Measurements from ENCODE around the gene ACSS3. TPM values are rescaled to one million over a fixed set of nuclear protein-coding genes. Genes with fewer than 3 reads are reported as not detected.

ACSS3 gene
- total RNA-seq, 1 donor from 2014 or later = 14.6 TPM

- Histone ChIP-seq H3K36me3 (ENCODE audit: control insufficient read depth in 3 of 3, insufficient read depth in 3 of 3, low read length in 3 of 3) (peaks cover 0 to 3% (median 0%) of the 10 kb centered on the region in 3 donors), H3K9me3 (ENCODE audit: control insufficient read depth in 3 of 3, low read length in 3 of 3) (no peaks in the 10 kb centered on the region), H3K27me3 (ENCODE audit: control insufficient read depth in 3 of 3, insufficient read depth in 3 of 3, low read length in 3 of 3) (no peaks in the 10 kb centered on the region), H3K4me1 (ENCODE audit: control insufficient read depth in 3 of 3, insufficient read depth in 3 of 3, low read length in 3 of 3) (no peaks in the 10 kb centered on the region), H3K9ac (ENCODE audit: low read depth in 1 of 3, low read length in 3 of 3) (no peak overlapping the region), H3K4me3 (ENCODE audit: low read length in 3 of 3) (no peak overlapping the region), H3K27ac (ENCODE audit: low read depth, low read length) (no peak overlapping the region)
These were observed 185.2 kb downstream of the ACSS3 start for GRCh38 chr12:81263072-81263471.

GRCh38 chr12:81270385-81270784 is 192.5 kb downstream of the ACSS3 start:
- Histone ChIP-seq H3K4me1 (ENCODE audit: control insufficient read depth in 3 of 3, insufficient read depth in 3 of 3, low read length in 3 of 3) (no peaks in the 10 kb centered on the region), H3K4me3 (ENCODE audit: low read length in 3 of 3) (no peak overlapping the region), H3K27me3 (ENCODE audit: control insufficient read depth in 3 of 3, insufficient read depth in 3 of 3, low read length in 3 of 3) (no peaks in the 10 kb centered on the region), H3K9ac (ENCODE audit: low read depth in 1 of 3, low read length in 3 of 3) (no peak overlapping the region), H3K27ac (ENCODE audit: low read depth, low read length) (no peak overlapping the region), H3K36me3 (ENCODE audit: control insufficient read depth in 3 of 3, insufficient read depth in 3 of 3, low read length in 3 of 3) (no peaks in the 10 kb centered on the region), H3K9me3 (ENCODE audit: control insufficient read depth in 3 of 3, low read length in 3 of 3) (no peaks in the 10 kb centered on the region)

GRCh38 chr12:81274637-81275529 is 197.0 kb downstream of the ACSS3 start:
- no peaks in the 10 kb centered on the region for H3K27me3 ChIP-seq (ENCODE audit: control insufficient read depth in 3 of 3, insufficient read depth in 3 of 3, low read length in 3 of 3)
- H3K4me3 ChIP-seq (ENCODE audit: low read length in 3 of 3) = no peak overlapping the region
- H3K36me3 ChIP-seq (ENCODE audit: control insufficient read depth in 3 of 3, insufficient read depth in 3 of 3, low read length in 3 of 3) = no peaks in the 10 kb centered on the region
- H3K27ac ChIP-seq (ENCODE audit: low read depth, low read length) = no peak overlapping the region
- H3K9ac ChIP-seq (ENCODE audit: low read depth in 1 of 3, low read length in 3 of 3) = no peak overlapping the region
- no peaks in the 10 kb centered on the region for H3K4me1 ChIP-seq (ENCODE audit: control insufficient read depth in 3 of 3, insufficient read depth in 3 of 3, low read length in 3 of 3)
- H3K9me3 ChIP-seq (ENCODE audit: control insufficient read depth in 3 of 3, low read length in 3 of 3) = no peaks in the 10 kb centered on the region

GRCh38 chr12:81284137-81284536 is 206.3 kb downstream of the ACSS3 start:
- Histone ChIP-seq H3K36me3 (ENCODE audit: control insufficient read depth in 3 of 3, insufficient read depth in 3 of 3, low read length in 3 of 3) (no peaks in the 10 kb centered on the region), H3K27me3 (ENCODE audit: control insufficient read depth in 3 of 3, insufficient read depth in 3 of 3, low read length in 3 of 3) (no peaks in the 10 kb centered on the region), H3K9me3 (ENCODE audit: control insufficient read depth in 3 of 3, low read length in 3 of 3) (no peaks in the 10 kb centered on the region), H3K9ac (ENCODE audit: low read depth in 1 of 3, low read length in 3 of 3) (no peak overlapping the region), H3K4me1 (ENCODE audit: control insufficient read depth in 3 of 3, insufficient read depth in 3 of 3, low read length in 3 of 3) (no peaks in the 10 kb centered on the region), H3K4me3 (ENCODE audit: low read length in 3 of 3) (no peak overlapping the region), H3K27ac (ENCODE audit: low read depth, low read length) (no peak overlapping the region)

GRCh38 chr12:81288651-81289050 is 210.8 kb downstream of the ACSS3 start:
- no peak overlapping the region for H3K9ac ChIP-seq (ENCODE audit: low read depth in 1 of 3, low read length in 3 of 3)
- no peak overlapping the region for H3K4me3 ChIP-seq (ENCODE audit: low read length in 3 of 3)
- H3K27ac ChIP-seq (ENCODE audit: low read depth, low read length) = no peak overlapping the region
- no peaks in the 10 kb centered on the region for H3K9me3 ChIP-seq (ENCODE audit: control insufficient read depth in 3 of 3, low read length in 3 of 3)
- H3K27me3 ChIP-seq (ENCODE audit: control insufficient read depth in 3 of 3, insufficient read depth in 3 of 3, low read length in 3 of 3) = no peaks in the 10 kb centered on the region
- H3K4me1 ChIP-seq (ENCODE audit: control insufficient read depth in 3 of 3, insufficient read depth in 3 of 3, low read length in 3 of 3) = no peaks in the 10 kb centered on the region
- no peaks in the 10 kb centered on the region for H3K36me3 ChIP-seq (ENCODE audit: control insufficient read depth in 3 of 3, insufficient read depth in 3 of 3, low read length in 3 of 3)

GRCh38 chr12:81294325-81295190 is 216.7 kb downstream of the ACSS3 start:
- no peak overlapping the region for H3K9ac ChIP-seq (ENCODE audit: low read depth in 1 of 3, low read length in 3 of 3)
- no peaks in the 10 kb centered on the region for H3K27me3 ChIP-seq (ENCODE audit: control insufficient read depth in 3 of 3, insufficient read depth in 3 of 3, low read length in 3 of 3)
- no peaks in the 10 kb centered on the region for H3K9me3 ChIP-seq (ENCODE audit: control insufficient read depth in 3 of 3, low read length in 3 of 3)
- H3K4me1 ChIP-seq (ENCODE audit: control insufficient read depth in 3 of 3, insufficient read depth in 3 of 3, low read length in 3 of 3) = no peaks in the 10 kb centered on the region
- no peaks in the 10 kb centered on the region for H3K36me3 ChIP-seq (ENCODE audit: control insufficient read depth in 3 of 3, insufficient read depth in 3 of 3, low read length in 3 of 3)
- no peak overlapping the region for H3K4me3 ChIP-seq (ENCODE audit: low read length in 3 of 3)
- H3K27ac ChIP-seq (ENCODE audit: low read depth, low read length) = no peak overlapping the region

- H3K9ac ChIP-seq (ENCODE audit: low read depth in 1 of 3, low read length in 3 of 3) = no peak overlapping the region
- no peak overlapping the region for H3K4me3 ChIP-seq (ENCODE audit: low read length in 3 of 3)
- no peaks in the 10 kb centered on the region for H3K27me3 ChIP-seq (ENCODE audit: control insufficient read depth in 3 of 3, insufficient read depth in 3 of 3, low read length in 3 of 3)
- no peaks in the 10 kb centered on the region for H3K36me3 ChIP-seq (ENCODE audit: control insufficient read depth in 3 of 3, insufficient read depth in 3 of 3, low read length in 3 of 3)
- no peaks in the 10 kb centered on the region for H3K9me3 ChIP-seq (ENCODE audit: control insufficient read depth in 3 of 3, low read length in 3 of 3)
- no peak overlapping the region for H3K27ac ChIP-seq (ENCODE audit: low read depth, low read length)
- no peaks in the 10 kb centered on the region for H3K4me1 ChIP-seq (ENCODE audit: control insufficient read depth in 3 of 3, insufficient read depth in 3 of 3, low read length in 3 of 3)
These were observed 217.4 kb downstream of the ACSS3 start for GRCh38 chr12:81295251-81295650.

GRCh38 chr12:81296556-81297305 is 218.9 kb downstream of the ACSS3 start:
- H3K9me3 ChIP-seq (ENCODE audit: control insufficient read depth in 3 of 3, low read length in 3 of 3) = no peaks in the 10 kb centered on the region
- no peak overlapping the region for H3K27ac ChIP-seq (ENCODE audit: low read depth, low read length)

GRCh38 chr12:81297601-81298000 is 219.7 kb downstream of the ACSS3 start:
- no peak overlapping the region for H3K4me3 ChIP-seq (ENCODE audit: low read length in 3 of 3)
- H3K4me1 ChIP-seq (ENCODE audit: control insufficient read depth in 3 of 3, insufficient read depth in 3 of 3, low read length in 3 of 3) = no peaks in the 10 kb centered on the region
- H3K36me3 ChIP-seq (ENCODE audit: control insufficient read depth in 3 of 3, insufficient read depth in 3 of 3, low read length in 3 of 3) = no peaks in the 10 kb centered on the region
- H3K27ac ChIP-seq (ENCODE audit: low read depth, low read length) = no peak overlapping the region
- no peaks in the 10 kb centered on the region for H3K9me3 ChIP-seq (ENCODE audit: control insufficient read depth in 3 of 3, low read length in 3 of 3)
- no peaks in the 10 kb centered on the region for H3K27me3 ChIP-seq (ENCODE audit: control insufficient read depth in 3 of 3, insufficient read depth in 3 of 3, low read length in 3 of 3)
- H3K9ac ChIP-seq (ENCODE audit: low read depth in 1 of 3, low read length in 3 of 3) = no peak overlapping the region

More at GRCh38 chr12:81296556-81297305, 218.9 kb downstream of the ACSS3 start:
- no peak overlapping the region for H3K9ac ChIP-seq (ENCODE audit: low read depth in 1 of 3, low read length in 3 of 3)
- no peaks in the 10 kb centered on the region for H3K4me1 ChIP-seq (ENCODE audit: control insufficient read depth in 3 of 3, insufficient read depth in 3 of 3, low read length in 3 of 3)
- no peaks in the 10 kb centered on the region for H3K36me3 ChIP-seq (ENCODE audit: control insufficient read depth in 3 of 3, insufficient read depth in 3 of 3, low read length in 3 of 3)
- H3K27me3 ChIP-seq (ENCODE audit: control insufficient read depth in 3 of 3, insufficient read depth in 3 of 3, low read length in 3 of 3) = no peaks in the 10 kb centered on the region
- no peak overlapping the region for H3K4me3 ChIP-seq (ENCODE audit: low read length in 3 of 3)
